DOHH2 (cell line): ENCODE results near the gene ZNF219.

ENCODE experiments used
- H3F3A ChIP-seq: fragments of 200-600 bp; sonication (generic), shearing (Covaris generic); 2 replicates; pipeline ENCODE4 v1.6.0; 2016; ENCODE audit warnings: antibody characterized with exemption, mild to moderate bottlenecking; ENCODE audit not compliant: control insufficient read depth, insufficient read depth
- H3K27ac ChIP-seq: fragments of 200-600 bp; sonication (generic); 2 replicates; pipeline ENCODE4 v1.5.1; 2014; ENCODE audit warnings: low read depth, mild to moderate bottlenecking, low read length, moderate library complexity
- H3K27me3 ChIP-seq: fragments of 200-600 bp; sonication (generic); 2 replicates; pipeline ENCODE4 v1.6.1; 2014; ENCODE audit warnings: mild to moderate bottlenecking, low read length, mixed read lengths; ENCODE audit not compliant: control insufficient read depth
- H3K36me3 ChIP-seq: fragments of 200-600 bp; sonication (generic); 2 replicates; pipeline ENCODE4 v1.6.1; 2014; ENCODE audit warnings: mild to moderate bottlenecking, low read length, moderate library complexity, mixed read lengths; ENCODE audit not compliant: control insufficient read depth
- H3K4me1 ChIP-seq: fragments of 200-600 bp; sonication (generic); 2 replicates; pipeline ENCODE4 v1.6.1; 2014; ENCODE audit warnings: mild to moderate bottlenecking, low read length, mixed read lengths; ENCODE audit not compliant: control insufficient read depth
- H3K4me2 ChIP-seq: fragments of 200-600 bp; sonication (generic); 2 replicates; pipeline ENCODE4 v1.6.0; 2014; ENCODE audit warnings: mild to moderate bottlenecking, low read length, moderate library complexity
- H3K4me3 ChIP-seq: fragments of 200-600 bp; sonication (generic); 2 replicates; pipeline ENCODE4 v1.5.1; 2014; ENCODE audit warnings: mild to moderate bottlenecking, low read length, mixed read lengths
- H3K79me2 ChIP-seq: fragments of 200-600 bp; sonication (generic); 2 replicates; pipeline ENCODE4 v1.6.1; 2014; ENCODE audit warnings: mild to moderate bottlenecking, low read length, mixed read lengths; ENCODE audit not compliant: control insufficient read depth
- H3K9me2 ChIP-seq: fragments of 200-600 bp; sonication (generic); replicated peaks from 2 replicates; pipeline ENCODE4 v1.6.1; 2014; ENCODE audit warnings: mild to moderate bottlenecking, low read length, mixed read lengths; ENCODE audit not compliant: control insufficient read depth
- H3K9me3 ChIP-seq: fragments of 200-600 bp; sonication (generic); 2 replicates; pipeline ENCODE4 v1.6.1; 2014; ENCODE audit warnings: antibody characterized with exemption, low read length, mixed read lengths; ENCODE audit not compliant: control insufficient read depth, insufficient read depth
- H4K20me1 ChIP-seq: fragments of 200-600 bp; sonication (generic); 2 replicates; pipeline ENCODE4 v1.6.0; 2014; ENCODE audit warnings: low read depth, mild to moderate bottlenecking, antibody characterized with exemption, low read length, moderate library complexity; ENCODE audit not compliant: control insufficient read depth, insufficient read depth
- CTCF ChIP-seq: fragments of 200-600 bp; sonication (generic); IDR thresholded peaks from one replicate; pipeline ENCODE4 v1.5.1; 2014; ENCODE audit warnings: antibody characterized with exemption, mild to moderate bottlenecking, low read depth, low read length; ENCODE audit not compliant: poor library complexity, severe bottlenecking
- EZH2phosphoT487 ChIP-seq: fragments of 200-600 bp; sonication (generic); IDR thresholded peaks from 2 replicates; pipeline ENCODE4 v1.6.1; 2017; ENCODE audit warnings: borderline replicate concordance, mild to moderate bottlenecking, antibody characterized with exemption, low read length, moderate library complexity, mixed read lengths

ZNF219 gene

GRCh38 chr14:21049271-21049673 lies 49.2 kb downstream of the ZNF219 start:
- H4K20me1 ChIP-seq, result no peaks in the 10 kb centered on the region
- no peak overlapping the region for H3K27ac ChIP-seq
- H3K4me2 ChIP-seq, result no peak overlapping the region
- no peaks in the 10 kb centered on the region for H3K4me1 ChIP-seq
- H3K79me2 ChIP-seq, result no peaks in the 10 kb centered on the region
- H3K9me2 ChIP-seq, result no peaks in the 10 kb centered on the region
- no peak overlapping the region for H3K4me3 ChIP-seq
- H3K36me3 ChIP-seq, result no peaks in the 10 kb centered on the region
- no peaks in the 10 kb centered on the region for H3K9me3 ChIP-seq
- TF ChIP-seq CTCF (no peak), EZH2phosphoT487 (no peak)
- H3K27me3 ChIP-seq, result peaks cover 49% of the 10 kb centered on the region
- H3F3A ChIP-seq, result no peaks in the 10 kb centered on the region

GRCh38 chr14:21048638-21049037 lies 49.8 kb downstream of the ZNF219 start:
- H3K9me2 ChIP-seq, result no peaks in the 10 kb centered on the region

DNA sequence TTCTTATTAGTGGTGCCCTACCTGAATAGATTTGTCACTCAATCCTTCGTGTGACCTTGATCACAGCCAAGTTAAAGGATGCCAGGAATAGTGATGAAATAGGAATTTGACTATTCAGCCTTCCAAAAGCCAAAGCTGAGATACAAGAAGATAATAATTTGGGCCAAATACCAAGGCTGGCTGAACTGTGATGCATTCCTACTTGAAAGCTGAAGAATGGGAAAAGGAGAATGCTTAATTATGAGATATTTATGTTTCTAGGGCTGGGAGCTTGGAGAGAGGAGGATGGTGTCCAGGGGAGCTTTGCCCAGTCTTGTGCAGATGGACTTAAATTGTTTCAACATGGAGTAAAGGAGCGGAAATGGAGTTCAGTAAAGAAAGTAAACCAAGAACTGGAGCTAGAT lies 51.1 kb downstream of the ZNF219 start:
- H3K4me2 ChIP-seq, result no peak overlapping the region
- H3K27ac ChIP-seq, result no peak overlapping the region

More at GRCh38 chr14:21048638-21049037, 49.8 kb downstream of the ZNF219 start:
- Histone ChIP-seq H3K27ac (no peak overlapping the region), H3K36me3 (no peaks in the 10 kb centered on the region), H3K4me1 (no peaks in the 10 kb centered on the region), H3F3A (no peaks in the 10 kb centered on the region), H4K20me1 (no peaks in the 10 kb centered on the region), H3K4me2 (no peak overlapping the region), H3K4me3 (no peak overlapping the region), H3K79me2 (no peaks in the 10 kb centered on the region), H3K27me3 (peaks cover 54% of the 10 kb centered on the region), H3K9me3 (no peaks in the 10 kb centered on the region)
- TF ChIP-seq CTCF (no peak), EZH2phosphoT487 (no peak)

DNA sequence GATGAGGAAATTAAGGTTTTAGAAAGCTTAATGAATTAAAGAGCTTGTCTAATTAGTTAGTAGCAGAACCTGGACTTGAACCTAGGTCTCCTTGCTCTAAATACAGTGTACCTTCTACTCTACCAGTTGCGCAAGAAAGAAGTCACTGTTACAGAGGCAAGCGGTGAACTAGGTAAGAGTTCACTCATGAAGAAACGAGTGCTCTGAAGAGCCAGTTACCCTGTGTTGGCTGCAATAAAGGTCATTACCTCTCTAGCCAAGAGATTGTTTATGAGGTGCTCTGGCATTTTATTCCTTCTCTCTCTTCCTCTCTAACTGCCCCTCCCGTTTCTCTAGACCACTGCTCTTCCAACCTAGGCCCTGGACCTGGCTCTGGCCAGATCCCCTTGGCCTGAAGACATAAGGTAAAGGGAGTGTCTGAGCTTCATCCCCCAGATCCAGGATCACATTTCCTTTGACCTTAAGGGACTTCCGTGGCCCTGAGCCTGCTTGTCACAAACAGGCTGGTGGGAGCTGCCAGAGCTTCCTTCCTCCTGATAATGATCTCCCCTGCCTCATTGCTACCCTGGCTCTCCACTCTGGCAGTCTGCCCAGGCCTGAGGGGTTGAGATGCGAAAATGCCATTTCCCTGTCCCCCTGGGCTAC lies 54.4 kb downstream of the ZNF219 start:
- no peak overlapping the region for H3K4me3 ChIP-seq
- H3K9me2 ChIP-seq, result no peaks in the 10 kb centered on the region
- H4K20me1 ChIP-seq, result no peaks in the 10 kb centered on the region
- no peaks in the 10 kb centered on the region for H3K79me2 ChIP-seq
- no peaks in the 10 kb centered on the region for H3F3A ChIP-seq
- H3K4me2 ChIP-seq, result no peak overlapping the region
- H3K27ac ChIP-seq, result no peak overlapping the region
- H3K27me3 ChIP-seq, result peaks cover 49% of the 10 kb centered on the region
- TF ChIP-seq EZH2phosphoT487 (no peak), CTCF (no peak)
- no peaks in the 10 kb centered on the region for H3K36me3 ChIP-seq
- H3K4me1 ChIP-seq, result no peaks in the 10 kb centered on the region
- no peaks in the 10 kb centered on the region for H3K9me3 ChIP-seq

More for the DNA sequence above, 51.1 kb downstream of the ZNF219 start:
- Histone ChIP-seq H3K27me3 (peaks cover 57% of the 10 kb centered on the region), H3K4me1 (no peaks in the 10 kb centered on the region), H3K79me2 (no peaks in the 10 kb centered on the region), H3K9me3 (no peaks in the 10 kb centered on the region), H4K20me1 (no peaks in the 10 kb centered on the region), H3K36me3 (no peaks in the 10 kb centered on the region), H3F3A (no peaks in the 10 kb centered on the region), H3K4me3 (no peak overlapping the region), H3K9me2 (no peaks in the 10 kb centered on the region)
- TF ChIP-seq EZH2phosphoT487, result no peak
